ENCODE data around the gene YBEY.

DNA sequence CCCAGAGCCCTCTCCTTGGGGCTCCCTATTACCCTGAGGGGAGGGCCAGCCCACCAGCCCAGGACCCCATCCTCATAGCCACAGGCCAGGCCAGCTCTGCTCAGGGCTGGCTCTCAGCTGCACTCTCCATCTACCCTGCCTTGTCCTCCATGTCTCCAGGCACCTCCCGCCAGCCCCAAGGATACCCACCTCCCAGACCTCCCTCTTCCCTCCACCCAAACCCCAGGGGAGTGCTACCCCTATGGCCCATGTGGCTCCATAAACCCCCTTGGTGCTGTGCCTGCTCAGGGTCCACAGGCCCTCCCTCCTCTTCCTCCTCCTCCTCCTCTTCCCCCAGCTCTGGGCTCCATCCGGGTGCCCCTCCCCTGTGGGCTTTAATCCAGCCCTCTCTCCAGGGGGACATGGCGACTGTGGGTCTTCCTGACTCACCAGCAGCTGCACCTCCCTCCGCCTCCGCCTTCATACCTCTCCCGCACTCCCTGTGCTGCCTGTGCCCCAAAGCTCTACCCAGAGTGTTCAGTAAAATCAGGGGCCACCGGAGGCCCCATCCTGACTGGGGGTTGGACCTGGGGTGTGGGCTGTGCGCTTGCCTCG lies 9.1 kb downstream of the YBEY start:
- TF ChIP-seq, protein P1, sequence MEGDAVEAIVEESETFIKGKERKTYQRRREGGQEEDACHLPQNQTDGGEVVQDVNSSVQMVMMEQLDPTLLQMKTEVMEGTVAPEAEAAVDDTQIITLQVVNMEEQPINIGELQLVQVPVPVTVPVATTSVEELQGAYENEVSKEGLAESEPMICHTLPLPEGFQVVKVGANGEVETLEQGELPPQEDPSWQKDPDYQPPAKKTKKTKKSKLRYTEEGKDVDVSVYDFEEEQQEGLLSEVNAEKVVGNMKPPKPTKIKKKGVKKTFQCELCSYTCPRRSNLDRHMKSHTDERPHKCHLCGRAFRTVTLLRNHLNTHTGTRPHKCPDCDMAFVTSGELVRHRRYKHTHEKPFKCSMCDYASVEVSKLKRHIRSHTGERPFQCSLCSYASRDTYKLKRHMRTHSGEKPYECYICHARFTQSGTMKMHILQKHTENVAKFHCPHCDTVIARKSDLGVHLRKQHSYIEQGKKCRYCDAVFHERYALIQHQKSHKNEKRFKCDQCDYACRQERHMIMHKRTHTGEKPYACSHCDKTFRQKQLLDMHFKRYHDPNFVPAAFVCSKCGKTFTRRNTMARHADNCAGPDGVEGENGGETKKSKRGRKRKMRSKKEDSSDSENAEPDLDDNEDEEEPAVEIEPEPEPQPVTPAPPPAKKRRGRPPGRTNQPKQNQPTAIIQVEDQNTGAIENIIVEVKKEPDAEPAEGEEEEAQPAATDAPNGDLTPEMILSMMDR (IDR thresholded peaks at IDR 0.05), result no peak
- TF ChIP-seq SMC3 (IDR thresholded peaks at IDR 0.05; ENCODE audit: low read depth, low read length) (no peak), GATA2 (CRISPR knock-in tag; IDR thresholded peaks at IDR 0.05) (no peak), RFX5 (IDR thresholded peaks at IDR 0.05; ENCODE audit: low read length) (no peak), MXI1 (IDR thresholded peaks at IDR 0.05; ENCODE audit: low read depth, low read length) (no peak), EP300 (IDR thresholded peaks at IDR 0.05; ENCODE audit: borderline replicate concordance in 1 of 2, low read depth in 1 of 2, low read length in 1 of 2) (no peak), TAF1 (IDR thresholded peaks at IDR 0.05; ENCODE audit: borderline replicate concordance, low read depth, low read length) (no peak), SIN3A (IDR thresholded peaks at IDR 0.05; ENCODE audit: borderline replicate concordance, low read depth, low read length) (no peak), JUND (IDR thresholded peaks at IDR 0.05) (no peak), NRF1 (IDR thresholded peaks at IDR 0.05; ENCODE audit: low read depth, low read length) (no peak)
- TF ChIP-seq, protein P2, sequence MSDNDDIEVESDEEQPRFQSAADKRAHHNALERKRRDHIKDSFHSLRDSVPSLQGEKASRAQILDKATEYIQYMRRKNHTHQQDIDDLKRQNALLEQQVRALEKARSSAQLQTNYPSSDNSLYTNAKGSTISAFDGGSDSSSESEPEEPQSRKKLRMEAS (IDR thresholded peaks at IDR 0.05; ENCODE audit: low read depth), result no peak
- TF ChIP-seq, protein P3, sequence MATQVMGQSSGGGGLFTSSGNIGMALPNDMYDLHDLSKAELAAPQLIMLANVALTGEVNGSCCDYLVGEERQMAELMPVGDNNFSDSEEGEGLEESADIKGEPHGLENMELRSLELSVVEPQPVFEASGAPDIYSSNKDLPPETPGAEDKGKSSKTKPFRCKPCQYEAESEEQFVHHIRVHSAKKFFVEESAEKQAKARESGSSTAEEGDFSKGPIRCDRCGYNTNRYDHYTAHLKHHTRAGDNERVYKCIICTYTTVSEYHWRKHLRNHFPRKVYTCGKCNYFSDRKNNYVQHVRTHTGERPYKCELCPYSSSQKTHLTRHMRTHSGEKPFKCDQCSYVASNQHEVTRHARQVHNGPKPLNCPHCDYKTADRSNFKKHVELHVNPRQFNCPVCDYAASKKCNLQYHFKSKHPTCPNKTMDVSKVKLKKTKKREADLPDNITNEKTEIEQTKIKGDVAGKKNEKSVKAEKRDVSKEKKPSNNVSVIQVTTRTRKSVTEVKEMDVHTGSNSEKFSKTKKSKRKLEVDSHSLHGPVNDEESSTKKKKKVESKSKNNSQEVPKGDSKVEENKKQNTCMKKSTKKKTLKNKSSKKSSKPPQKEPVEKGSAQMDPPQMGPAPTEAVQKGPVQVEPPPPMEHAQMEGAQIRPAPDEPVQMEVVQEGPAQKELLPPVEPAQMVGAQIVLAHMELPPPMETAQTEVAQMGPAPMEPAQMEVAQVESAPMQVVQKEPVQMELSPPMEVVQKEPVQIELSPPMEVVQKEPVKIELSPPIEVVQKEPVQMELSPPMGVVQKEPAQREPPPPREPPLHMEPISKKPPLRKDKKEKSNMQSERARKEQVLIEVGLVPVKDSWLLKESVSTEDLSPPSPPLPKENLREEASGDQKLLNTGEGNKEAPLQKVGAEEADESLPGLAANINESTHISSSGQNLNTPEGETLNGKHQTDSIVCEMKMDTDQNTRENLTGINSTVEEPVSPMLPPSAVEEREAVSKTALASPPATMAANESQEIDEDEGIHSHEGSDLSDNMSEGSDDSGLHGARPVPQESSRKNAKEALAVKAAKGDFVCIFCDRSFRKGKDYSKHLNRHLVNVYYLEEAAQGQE (IDR thresholded peaks at IDR 0.05; ENCODE audit: low read depth, low read length), result no peak
- TF ChIP-seq, protein P4, sequence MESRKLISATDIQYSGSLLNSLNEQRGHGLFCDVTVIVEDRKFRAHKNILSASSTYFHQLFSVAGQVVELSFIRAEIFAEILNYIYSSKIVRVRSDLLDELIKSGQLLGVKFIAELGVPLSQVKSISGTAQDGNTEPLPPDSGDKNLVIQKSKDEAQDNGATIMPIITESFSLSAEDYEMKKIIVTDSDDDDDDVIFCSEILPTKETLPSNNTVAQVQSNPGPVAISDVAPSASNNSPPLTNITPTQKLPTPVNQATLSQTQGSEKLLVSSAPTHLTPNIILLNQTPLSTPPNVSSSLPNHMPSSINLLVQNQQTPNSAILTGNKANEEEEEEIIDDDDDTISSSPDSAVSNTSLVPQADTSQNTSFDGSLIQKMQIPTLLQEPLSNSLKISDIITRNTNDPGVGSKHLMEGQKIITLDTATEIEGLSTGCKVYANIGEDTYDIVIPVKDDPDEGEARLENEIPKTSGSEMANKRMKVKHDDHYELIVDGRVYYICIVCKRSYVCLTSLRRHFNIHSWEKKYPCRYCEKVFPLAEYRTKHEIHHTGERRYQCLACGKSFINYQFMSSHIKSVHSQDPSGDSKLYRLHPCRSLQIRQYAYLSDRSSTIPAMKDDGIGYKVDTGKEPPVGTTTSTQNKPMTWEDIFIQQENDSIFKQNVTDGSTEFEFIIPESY (IDR thresholded peaks at IDR 0.05; ENCODE audit: borderline replicate concordance, low read depth), result no peak
